ENCODE data around the gene SEMA6C. TPM values are rescaled to one million over a fixed set of nuclear protein-coding genes. Genes with fewer than 3 reads are reported as not detected.
"Not testable (repeated sequence)": the region's sequence is repeated elsewhere in the genome, so short reads cannot be mapped to it uniquely, and the experiment has no call there.

Gene SEMA6C
- polyA plus RNA-seq, 3 donors, result 0.39 to 1.4 (median 0.97) TPM

- intact Hi-C loops (cut with micrococcal nuclease), result loop anchor here in 1 of 2 donors (2.0 kb wide), 1 partner anchor 59 kb away; the partner anchor contains the start of gene TNFAIP8L2
- no CpG with 5 or more reads among the region's 1 CpG for WGBS (ENCODE audit: insufficient coverage)
These were observed 48.3 kb downstream of the SEMA6C start for GRCh38 chr1:151098126-151098525.

GRCh38 chr1:151097426-151097825 lies 49.0 kb downstream of the SEMA6C start:
- H3K4me1 Mint-ChIP-seq; DNase-seq; H3K27me3 ChIP-seq (ENCODE audit: control insufficient read depth in 2 of 2, insufficient read depth in 2 of 2, low read length in 2 of 2); H3K9ac ChIP-seq (ENCODE audit: insufficient read depth, low read length, poor library complexity, severe bottlenecking); H3K27ac ChIP-seq (ENCODE audit: low read depth in 1 of 2, low read length in 2 of 2); H3K4me3 Mint-ChIP-seq; H3K4me3 ChIP-seq (replicated peaks in 1 of 3; ENCODE audit: low read depth in 2 of 3, low read length in 3 of 3); H3K4me1 ChIP-seq (ENCODE audit: control insufficient read depth in 1 of 2, insufficient read depth in 2 of 2, low read length in 2 of 2); H3K9me3 Mint-ChIP-seq; H3K4me2 ChIP-seq (replicated peaks; ENCODE audit: extremely low read depth, low read length, poor library complexity, severe bottlenecking); H3K27me3 Mint-ChIP-seq (ENCODE audit: low read depth in 3 of 3); H3K9me3 ChIP-seq (replicated peaks in 1 of 2; ENCODE audit: control insufficient read depth in 1 of 2, insufficient read depth in 1 of 2, low read length in 2 of 2); intact Hi-C loops (cut with micrococcal nuclease); H4K20me1 ChIP-seq (ENCODE audit: insufficient read depth, low read length); H3K79me2 ChIP-seq (ENCODE audit: insufficient read depth, low read length); H3K27ac Mint-ChIP-seq; H2AFZ ChIP-seq (ENCODE audit: insufficient read depth, low read depth, low read length, poor library complexity, severe bottlenecking): not testable (repeated sequence)
- peaks cover 21 to 39% of the 10 kb centered on the region in 2 donors for H3K36me3 Mint-ChIP-seq
- H3K36me3 ChIP-seq (replicated peaks in 1 of 2; ENCODE audit: control insufficient read depth in 1 of 2, insufficient read depth in 2 of 2, low read length in 2 of 2), result peaks cover 0 to 24% of the 10 kb centered on the region in 2 donors
- 82% methylated on average over 5 of the region's 6 CpGs for WGBS (ENCODE audit: insufficient coverage)

More at GRCh38 chr1:151098126-151098525, 48.3 kb downstream of the SEMA6C start:
- TF ChIP-seq CTCF (IDR thresholded peaks at IDR 0.05), result no peak
- Histone ChIP-seq H3K4me2 (replicated peaks; ENCODE audit: extremely low read depth, low read length, poor library complexity, severe bottlenecking) (no peak overlapping the region), H3K4me1 (ENCODE audit: control insufficient read depth in 1 of 2, insufficient read depth in 2 of 2, low read length in 2 of 2) (no peaks in the 10 kb centered on the region), H4K20me1 (ENCODE audit: insufficient read depth, low read length) (no peaks in the 10 kb centered on the region), H3K79me2 (ENCODE audit: insufficient read depth, low read length) (no peaks in the 10 kb centered on the region), H3K27me3 (ENCODE audit: control insufficient read depth in 2 of 2, insufficient read depth in 2 of 2, low read length in 2 of 2) (no peaks in the 10 kb centered on the region), H3K9me3 (replicated peaks in 1 of 2; ENCODE audit: control insufficient read depth in 1 of 2, insufficient read depth in 1 of 2, low read length in 2 of 2) (no peaks in the 10 kb centered on the region), H3K27ac (ENCODE audit: low read depth in 1 of 2, low read length in 2 of 2) (no peak overlapping the region), H3K4me3 (replicated peaks in 1 of 3; ENCODE audit: low read depth in 2 of 3, low read length in 3 of 3) (no peak overlapping the region), H3K36me3 (replicated peaks in 1 of 2; ENCODE audit: control insufficient read depth in 1 of 2, insufficient read depth in 2 of 2, low read length in 2 of 2) (peaks cover 0 to 20% of the 10 kb centered on the region in 2 donors), H3K9ac (ENCODE audit: insufficient read depth, low read length, poor library complexity, severe bottlenecking) (no peak overlapping the region), H2AFZ (ENCODE audit: insufficient read depth, low read depth, low read length, poor library complexity, severe bottlenecking) (no peak overlapping the region)
- no peak overlapping the region for H3K27ac Mint-ChIP-seq
- no peaks in the 10 kb centered on the region for H3K4me1 Mint-ChIP-seq
- no peak overlapping the region for H3K4me3 Mint-ChIP-seq
- H3K36me3 Mint-ChIP-seq, result peaks cover 16 to 37% of the 10 kb centered on the region in 2 donors
- no peaks in the 10 kb centered on the region for H3K27me3 Mint-ChIP-seq (ENCODE audit: low read depth in 3 of 3)
- peaks cover 0 to 2% (median 0%) of the 10 kb centered on the region in 7 donors for H3K9me3 Mint-ChIP-seq
- DNase-seq, result no peak

Measured in CD14-positive monocyte (primary cell).